AG04450 (cell line): Measurements from ENCODE around the gene TNFRSF6B. TPM values are rescaled to one million over a fixed set of nuclear protein-coding genes. Genes with fewer than 3 reads are reported as not detected.

Source experiments
- CTCF ChIA-PET: fragments of 300-600, 350-600 bp; formaldehyde crosslinking; extraction: SDS; loops from one replicate; lab custom pipeline; 2022; ENCODE audit warnings: antibody characterized with exemption, inconsistent platforms; lab: Charles Lee
- POLR2A ChIA-PET: fragments of 350-600 bp; formaldehyde crosslinking; extraction: SDS; loops from one replicate; lab custom pipeline; 2021; ENCODE audit warnings: antibody characterized with exemption, inconsistent platforms; lab: Yijun Ruan, JAX
- DNase-seq: peaks from one replicate; pipeline ENCODE4 v3.0.0-alpha.2; 2011; ENCODE audit warnings: low read depth, low spot score
- H3K27ac ChIP-seq: one replicate; pipeline ENCODE4 v1.5.1; 2012; ENCODE audit warnings: low read depth, low read length, control low read depth
- H3K27me3 ChIP-seq: one replicate; pipeline ENCODE4 v1.6.0; 2012; ENCODE audit warnings: low read length; ENCODE audit not compliant: control insufficient read depth, insufficient read depth
- H3K4me3 ChIP-seq: 2 replicates; pipeline ENCODE4 v1.5.1; 2011; ENCODE audit warnings: mild to moderate bottlenecking, low read depth, low read length, control low read depth
- H3K9me3 ChIP-seq: 2 replicates; pipeline ENCODE4 v1.5.1; 2012; ENCODE audit warnings: low read length; ENCODE audit not compliant: control insufficient read depth, insufficient read depth
- polyA plus RNA-seq: library from polyadenylated mRNA; depleted of rRNA; stranded (reverse); fragments of >200 nt; gene quantifications from 2 replicates; pipeline ENCODE4 v1.2.3, GENCODE V29; 2011
- TF ChIP-seq, protein P1 (sequence below): IDR thresholded peaks from 2 replicates; pipeline ENCODE4 v1.5.1; 2011; ENCODE audit warnings: low read depth, low read length, control low read depth, inconsistent platforms

Gene TNFRSF6B
- polyA plus RNA-seq, 1 experiment, result 2.5 TPM

DNA sequence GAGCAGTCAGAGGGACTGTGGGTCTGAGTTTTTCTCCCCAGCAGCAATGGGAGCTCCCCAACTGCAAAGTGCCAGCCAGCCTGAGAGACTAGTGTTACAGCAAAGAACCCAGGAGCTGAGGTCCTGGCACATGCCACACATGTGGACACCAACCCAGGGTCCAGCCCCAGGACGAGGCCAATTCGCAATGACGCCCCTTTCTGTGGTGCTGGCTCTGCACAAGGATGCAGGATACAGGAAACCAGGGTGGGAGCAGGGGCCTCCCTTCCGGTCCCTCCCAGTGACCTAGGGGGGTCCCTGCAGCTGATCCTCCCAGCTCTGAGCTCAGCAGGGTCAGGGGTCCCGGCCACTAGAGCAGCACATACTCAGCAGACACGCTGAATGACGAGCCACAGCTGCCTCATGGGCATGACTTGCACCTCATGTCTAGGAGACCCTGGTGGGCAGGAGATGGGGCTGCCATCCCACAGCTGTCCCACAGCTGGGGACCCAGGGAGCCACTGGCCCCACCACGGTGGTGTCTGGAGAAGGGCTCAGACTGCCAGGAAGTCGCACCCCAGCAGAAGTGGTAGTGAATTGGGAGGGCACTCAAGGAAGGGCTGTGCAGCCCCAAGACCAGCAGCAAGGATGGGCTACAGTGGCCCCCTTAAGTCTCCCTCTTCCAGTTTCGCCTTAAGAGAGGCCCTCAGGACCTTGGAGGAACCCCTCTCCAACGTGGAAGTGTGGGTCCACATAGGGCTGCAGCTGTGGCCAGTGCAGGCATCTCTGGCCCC, 7.7 kb downstream of the TNFRSF6B start:
- H3K9me3 ChIP-seq, result no peaks in the 10 kb centered on the region; the same call in 1 of the 2 replicates
- TF ChIP-seq, protein P1, sequence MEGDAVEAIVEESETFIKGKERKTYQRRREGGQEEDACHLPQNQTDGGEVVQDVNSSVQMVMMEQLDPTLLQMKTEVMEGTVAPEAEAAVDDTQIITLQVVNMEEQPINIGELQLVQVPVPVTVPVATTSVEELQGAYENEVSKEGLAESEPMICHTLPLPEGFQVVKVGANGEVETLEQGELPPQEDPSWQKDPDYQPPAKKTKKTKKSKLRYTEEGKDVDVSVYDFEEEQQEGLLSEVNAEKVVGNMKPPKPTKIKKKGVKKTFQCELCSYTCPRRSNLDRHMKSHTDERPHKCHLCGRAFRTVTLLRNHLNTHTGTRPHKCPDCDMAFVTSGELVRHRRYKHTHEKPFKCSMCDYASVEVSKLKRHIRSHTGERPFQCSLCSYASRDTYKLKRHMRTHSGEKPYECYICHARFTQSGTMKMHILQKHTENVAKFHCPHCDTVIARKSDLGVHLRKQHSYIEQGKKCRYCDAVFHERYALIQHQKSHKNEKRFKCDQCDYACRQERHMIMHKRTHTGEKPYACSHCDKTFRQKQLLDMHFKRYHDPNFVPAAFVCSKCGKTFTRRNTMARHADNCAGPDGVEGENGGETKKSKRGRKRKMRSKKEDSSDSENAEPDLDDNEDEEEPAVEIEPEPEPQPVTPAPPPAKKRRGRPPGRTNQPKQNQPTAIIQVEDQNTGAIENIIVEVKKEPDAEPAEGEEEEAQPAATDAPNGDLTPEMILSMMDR, result no peak
- ChIA-PET POLR2A (no interaction called here), CTCF (no interaction called here)
- H3K4me3 ChIP-seq, result no peak overlapping the region
- H3K27me3 ChIP-seq, result no peaks in the 10 kb centered on the region
- no peak for DNase-seq
- H3K27ac ChIP-seq, result no peak overlapping the region

DNA sequence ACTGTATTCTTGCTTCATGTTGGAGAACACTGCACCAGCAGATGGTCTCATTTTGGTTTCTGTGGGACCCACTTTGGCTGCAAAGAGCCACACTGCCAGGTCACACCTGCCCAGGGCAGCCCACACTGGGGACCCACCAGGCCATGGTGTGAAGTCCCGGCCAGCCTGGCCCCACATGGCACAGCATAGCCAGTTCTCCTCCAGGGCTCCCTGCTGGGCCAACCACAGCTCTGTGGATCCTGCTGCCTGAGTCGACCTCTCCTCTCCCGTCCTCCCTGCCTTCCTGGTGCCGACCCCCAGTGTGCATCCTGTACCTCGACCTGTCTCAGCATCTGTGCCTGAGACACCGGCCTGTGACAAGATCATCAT, 8.3 kb downstream of the TNFRSF6B start:
- ChIA-PET POLR2A (no interaction called here), CTCF (no interaction called here)
- H3K27me3 ChIP-seq, result no peaks in the 10 kb centered on the region
- DNase-seq, result no peak
- TF ChIP-seq, protein P1, result no peak
- no peak overlapping the region for H3K4me3 ChIP-seq
- H3K27ac ChIP-seq, result no peak overlapping the region
- H3K9me3 ChIP-seq, result no peaks in the 10 kb centered on the region; the same call in 1 of the 2 replicates

DNA sequence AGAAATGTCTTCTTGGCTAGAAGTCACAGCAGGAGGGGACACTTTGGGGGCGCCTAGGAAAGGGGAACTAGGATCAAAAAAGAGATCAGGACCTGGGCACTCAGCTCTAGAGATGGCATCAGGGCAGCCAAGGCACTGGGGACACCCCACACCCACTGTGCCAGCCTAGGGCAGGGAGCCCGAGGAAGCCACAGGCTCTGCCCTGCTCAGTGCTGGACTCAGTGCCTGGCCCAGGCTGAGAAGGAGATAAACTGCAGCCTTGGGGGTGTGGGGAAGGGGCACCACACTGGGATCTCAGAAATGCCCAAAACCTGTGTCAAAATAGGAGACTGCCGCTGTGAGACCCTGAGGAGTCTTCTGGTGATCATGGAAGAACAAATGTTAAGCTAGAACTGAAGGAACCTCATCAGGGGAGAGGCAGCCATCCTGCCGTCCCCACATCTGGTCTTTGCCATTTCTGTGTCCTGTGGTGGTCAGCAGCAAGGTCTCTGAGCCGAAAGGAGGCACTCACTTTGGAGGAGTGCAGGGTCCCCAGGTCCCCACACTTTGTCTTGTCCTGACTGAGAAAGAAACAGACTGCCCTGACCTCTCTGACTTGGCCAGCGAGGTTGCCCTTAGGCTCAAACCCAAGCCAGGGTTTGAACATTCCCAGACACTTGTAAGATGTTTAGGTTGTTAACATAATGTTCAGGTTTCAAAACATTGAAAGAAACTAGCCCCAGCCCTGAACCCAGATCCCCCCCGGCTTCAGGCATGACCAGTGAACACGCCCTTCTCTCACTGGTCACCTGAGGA, 9.0 kb downstream of the TNFRSF6B start:
- TF ChIP-seq, protein P1, result no peak
- no peaks in the 10 kb centered on the region; the same call in 1 of the 2 replicates for H3K9me3 ChIP-seq
- no peaks in the 10 kb centered on the region for H3K27me3 ChIP-seq
- H3K4me3 ChIP-seq, result no peak overlapping the region
- no peak for DNase-seq
- ChIA-PET CTCF (no interaction called here), POLR2A (no interaction called here)
- no peak overlapping the region for H3K27ac ChIP-seq

DNA sequence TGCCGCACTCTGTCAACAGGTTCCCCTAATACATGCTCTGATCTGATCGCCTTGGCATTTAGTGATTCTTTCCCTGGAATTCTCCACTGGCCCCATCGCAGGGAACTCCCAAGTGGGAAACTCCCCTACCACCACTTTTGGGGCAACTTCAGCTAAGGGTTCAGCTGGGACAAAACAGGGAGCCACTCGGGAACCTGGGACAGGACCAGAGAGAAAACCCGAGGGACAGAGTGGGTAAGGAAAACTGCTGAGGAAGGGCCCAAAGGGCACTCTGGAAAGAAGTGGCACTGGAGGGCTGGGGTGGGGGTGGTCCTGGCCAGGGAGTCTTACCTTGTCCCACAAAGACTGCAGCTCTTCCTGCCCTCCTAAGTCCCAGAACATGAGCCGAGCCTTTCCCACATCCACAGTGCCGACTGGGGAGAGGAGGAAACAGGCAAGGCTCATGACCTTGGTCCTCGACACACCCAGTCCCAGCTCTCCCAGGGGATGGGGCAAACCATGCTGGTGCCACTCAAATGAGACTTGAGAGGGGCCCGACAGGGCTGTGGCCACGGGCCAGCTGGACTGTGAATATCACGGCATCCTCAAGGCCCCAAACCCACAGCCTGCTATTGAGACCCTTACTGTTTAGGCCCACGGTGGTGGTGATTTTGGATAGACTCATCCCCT, 9.7 kb downstream of the TNFRSF6B start:
- H3K27ac ChIP-seq, result no peak overlapping the region
- H3K9me3 ChIP-seq, result peaks cover under 1% of the 10 kb centered on the region; the same call in 1 of the 2 replicates
- POLR2A ChIA-PET, result no interaction called here
- DNase-seq, result no peak
- peak overlapping the region; percentile 81 for H3K4me3 ChIP-seq
- CTCF ChIA-PET, result no interaction called here
- no peaks in the 10 kb centered on the region for H3K27me3 ChIP-seq
- TF ChIP-seq, protein P1, result no peak
